HG02884 (cell line): ENCODE data around the gene FA2H.

Experiments
- ATAC-seq: cut with Tn5 transposase; IDR thresholded peaks from one replicate; pipeline ENCODE4 v1.9.1; 2021; ENCODE audit warnings: mild to moderate bottlenecking, moderate library complexity; ENCODE audit not compliant: unreplicated experiment

FA2H gene

DNA sequence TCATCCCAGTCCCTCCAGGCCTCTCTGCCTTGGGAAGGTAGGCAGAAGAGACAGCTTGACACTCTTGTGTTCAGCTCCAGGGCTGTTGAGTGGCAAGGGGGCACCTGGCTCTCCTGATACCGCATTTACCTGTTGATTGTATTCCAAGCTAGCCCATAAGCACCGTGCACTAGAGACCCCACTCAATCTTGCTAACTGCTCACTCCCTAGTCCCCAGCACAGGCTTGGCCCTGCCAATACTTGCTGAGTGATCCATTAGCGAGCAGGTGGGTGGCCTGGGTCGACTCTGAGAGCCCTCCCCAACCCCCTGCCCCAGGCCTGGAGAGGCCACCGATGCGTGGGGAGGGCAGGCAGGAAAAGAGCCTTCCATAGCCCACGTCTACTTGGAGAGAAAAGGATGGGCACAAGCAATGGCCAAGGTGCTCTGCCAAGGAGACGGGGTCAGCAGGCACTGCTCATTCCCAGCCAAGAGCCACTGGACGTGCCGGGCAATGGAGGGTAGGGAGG, 29.5 kb downstream of the FA2H start:
- ATAC-seq = no peak

DNA sequence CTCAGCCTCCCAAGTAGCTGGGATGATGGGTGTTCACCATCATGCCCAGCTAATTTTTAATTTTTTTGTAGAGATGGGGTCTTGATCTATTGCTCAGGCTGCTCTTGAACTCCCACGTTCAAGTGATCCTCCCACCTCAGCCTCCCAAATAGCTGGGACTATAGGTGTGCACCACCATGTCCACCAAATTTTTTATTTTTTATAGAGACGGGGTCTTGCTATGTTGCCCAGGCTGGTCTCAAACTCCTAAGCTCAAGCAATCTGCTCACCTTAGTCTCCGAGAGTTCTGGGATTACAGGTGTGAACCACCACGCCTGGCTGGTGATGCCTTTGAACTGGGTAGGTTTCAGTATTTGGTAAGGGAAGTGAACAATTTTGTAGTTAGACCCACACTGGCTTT, 30.1 kb downstream of the FA2H start:
- no peak for ATAC-seq

DNA sequence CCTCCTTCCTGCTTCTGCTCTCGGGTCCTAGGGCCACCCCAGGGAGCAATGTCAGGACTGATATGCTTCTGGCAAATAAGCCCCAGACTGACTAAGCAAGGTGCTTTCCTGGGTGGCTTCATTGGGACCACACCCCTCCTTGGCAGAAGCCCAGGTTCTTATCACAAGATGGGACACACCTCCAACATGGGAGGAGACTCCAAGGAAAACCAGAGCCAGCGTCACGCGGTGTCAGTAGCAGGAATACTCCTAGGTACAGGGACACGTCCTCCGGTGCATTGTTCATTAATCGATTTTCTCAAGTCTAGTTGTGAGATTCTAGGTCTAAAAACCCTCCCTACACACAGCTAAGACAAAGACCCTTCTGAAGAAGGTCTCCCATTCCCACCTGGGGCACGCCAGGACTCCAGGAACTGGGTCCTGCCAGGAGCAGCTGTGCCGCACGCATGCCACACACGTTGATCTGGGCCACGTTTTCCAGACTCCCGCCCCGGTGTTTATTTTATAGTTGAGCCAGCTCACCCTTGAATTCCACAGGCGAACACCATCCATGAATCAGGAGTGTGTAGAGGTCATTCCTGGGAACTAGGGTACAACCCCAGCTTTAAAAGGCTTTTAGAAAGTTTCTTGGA, 30.8 kb downstream of the FA2H start:
- ATAC-seq = no peak

DNA sequence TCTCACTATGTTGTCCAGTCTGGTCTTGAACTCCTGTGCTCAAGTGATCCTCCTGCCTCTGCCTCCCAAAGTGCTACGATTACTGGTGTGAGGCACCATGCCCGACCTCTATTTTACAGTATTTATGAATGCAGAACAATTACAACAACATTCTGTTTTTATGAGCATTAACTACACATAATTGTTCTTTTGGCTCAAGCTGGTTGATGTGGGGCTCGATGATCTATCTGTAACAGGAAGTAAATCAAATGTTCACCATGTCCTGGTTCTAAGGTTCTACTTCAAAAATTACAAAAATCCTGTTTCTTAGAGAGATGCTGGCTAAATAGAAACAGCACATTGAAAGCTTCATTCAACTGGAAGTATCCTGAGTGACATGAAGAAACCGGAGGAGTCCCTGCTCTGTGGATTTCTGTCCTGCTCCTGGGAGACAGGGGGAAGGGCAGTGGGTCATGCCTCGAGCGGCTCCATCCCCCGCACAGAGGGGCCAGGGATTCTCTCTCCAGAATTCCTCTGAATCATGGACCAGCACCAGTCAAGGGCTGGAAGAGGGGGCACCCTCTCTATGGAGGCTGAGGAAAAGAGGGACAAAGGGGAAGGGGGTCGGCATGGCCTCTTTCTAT, 31.5 kb downstream of the FA2H start:
- no peak for ATAC-seq

DNA sequence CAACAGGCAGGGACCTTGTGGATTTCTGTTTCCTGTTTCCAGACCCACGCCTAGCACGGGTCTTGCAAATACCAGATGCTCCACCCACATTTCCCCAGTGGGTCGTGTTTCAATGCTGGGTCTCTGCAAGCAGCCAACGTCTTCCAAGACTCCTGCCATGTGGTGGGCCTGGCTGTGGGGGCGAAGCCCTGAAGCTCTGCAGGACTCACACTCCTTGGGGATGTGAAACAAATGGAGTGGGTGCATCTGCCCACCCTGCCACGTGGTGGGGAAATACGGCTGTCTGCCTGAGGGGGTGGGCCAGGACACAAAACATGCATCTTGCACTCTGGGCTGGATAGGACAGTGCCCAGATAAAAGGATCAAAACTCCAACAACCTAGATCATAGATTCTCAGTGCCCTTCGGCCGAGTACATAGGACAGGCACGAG, 32.6 kb downstream of the FA2H start:
- ATAC-seq = no peak

DNA sequence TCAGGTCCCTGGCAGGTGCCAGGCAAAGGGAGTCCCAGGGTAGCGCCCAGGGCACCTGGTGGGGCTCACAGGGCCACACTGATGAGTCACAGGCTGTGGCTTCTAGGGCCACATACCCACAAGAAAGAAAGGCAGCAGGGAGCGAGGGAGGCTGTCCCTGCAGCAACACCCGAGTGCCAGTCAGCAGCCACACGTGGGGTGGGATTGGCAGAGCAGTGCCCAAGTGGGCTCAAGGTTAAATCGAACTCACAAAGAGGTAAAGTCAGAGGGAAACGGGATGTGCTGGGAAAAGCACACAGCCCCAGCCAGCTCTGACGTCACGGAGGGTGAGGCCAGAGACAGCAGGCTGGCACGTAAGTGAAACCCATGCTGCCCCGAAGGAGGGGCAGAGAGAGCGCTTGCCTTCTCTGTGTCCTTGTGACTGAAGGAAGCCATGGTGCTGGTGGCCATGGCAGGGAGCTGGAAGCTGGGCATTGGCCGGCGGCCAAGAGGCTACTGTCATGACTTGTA, 33.8 kb downstream of the FA2H start:
- ATAC-seq = no peak

DNA sequence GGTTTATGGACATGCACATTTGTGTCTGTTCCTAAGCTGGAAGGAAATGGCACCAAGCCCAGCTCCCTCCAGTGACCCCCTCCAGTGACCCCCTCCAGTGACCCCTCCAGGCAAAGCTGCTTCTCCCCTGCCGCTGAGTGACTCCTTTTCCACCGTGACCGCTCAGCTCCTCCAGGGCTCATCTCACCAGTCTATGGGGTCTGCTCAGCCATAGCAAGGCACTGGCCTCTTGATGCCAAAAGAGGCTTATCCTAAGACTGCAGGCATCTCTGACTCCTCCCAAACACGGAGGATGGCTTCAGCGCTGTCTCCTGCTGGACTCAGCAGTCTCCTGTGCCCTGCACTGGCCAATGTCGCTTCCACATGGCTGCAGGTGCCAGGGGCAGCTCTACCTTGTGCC, 35.3 kb downstream of the FA2H start:
- ATAC-seq = no peak

DNA sequence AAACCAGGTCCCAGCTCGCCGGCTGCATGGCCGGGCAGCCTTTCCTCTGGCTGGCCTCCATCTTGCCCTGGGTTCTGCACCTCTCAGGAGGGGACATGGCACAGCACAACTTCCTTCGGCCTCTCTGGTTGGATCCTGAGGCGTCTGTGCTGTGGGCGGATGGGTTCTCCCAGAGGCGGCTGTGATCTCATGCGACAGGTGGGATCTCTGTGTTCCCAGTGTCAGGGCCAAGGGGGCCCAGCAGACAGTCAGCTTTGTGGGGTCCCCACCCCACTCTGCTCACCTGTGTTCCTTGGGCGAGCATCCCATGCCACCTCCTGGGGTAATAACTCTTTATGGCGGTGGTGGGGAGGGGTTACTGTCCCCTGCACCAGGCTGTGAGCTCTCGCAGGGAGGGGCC, 35.8 kb downstream of the FA2H start:
- ATAC-seq = no peak

DNA sequence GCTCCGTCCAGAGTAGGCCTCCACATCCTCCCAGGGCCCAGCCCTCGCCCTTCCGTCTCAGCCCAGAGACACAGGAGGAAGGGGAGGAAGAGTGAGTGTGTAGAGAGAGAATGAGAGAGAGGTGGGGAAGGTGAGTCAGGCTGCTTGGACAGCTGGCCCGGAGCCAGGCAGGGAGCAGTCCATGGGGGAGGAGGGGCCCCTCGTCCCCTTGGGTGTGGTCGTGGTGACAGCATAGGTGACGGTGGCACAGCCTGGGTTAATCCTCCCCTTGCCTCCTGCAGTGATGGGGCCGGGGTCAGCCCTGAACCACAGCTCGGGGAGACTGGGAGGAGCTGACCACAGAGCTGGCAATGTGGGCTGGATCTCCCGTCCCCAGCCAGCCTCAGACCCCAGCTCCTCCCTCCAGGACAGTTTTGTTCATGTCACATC, 36.5 kb downstream of the FA2H start:
- no peak for ATAC-seq

DNA sequence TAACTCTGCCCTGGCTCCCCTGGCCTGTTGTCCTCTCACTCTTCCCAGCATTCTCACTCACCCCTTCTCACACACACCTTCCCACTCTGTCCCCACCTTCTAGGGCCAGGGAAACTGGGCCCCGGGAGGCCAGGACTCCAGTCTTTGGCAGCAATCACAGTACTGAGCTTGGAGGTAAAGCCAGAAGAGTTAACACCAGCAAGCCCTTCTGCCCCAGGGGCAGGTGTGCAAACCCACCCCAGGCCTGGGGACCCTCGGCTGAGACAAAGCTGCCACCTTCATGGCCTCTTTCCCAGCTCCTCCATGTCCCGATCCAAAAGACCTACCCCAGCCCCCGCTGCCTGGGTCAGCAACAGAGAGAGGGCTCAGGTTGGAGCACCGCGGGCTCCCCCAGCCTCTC, 37.1 kb downstream of the FA2H start:
- ATAC-seq = no peak

DNA sequence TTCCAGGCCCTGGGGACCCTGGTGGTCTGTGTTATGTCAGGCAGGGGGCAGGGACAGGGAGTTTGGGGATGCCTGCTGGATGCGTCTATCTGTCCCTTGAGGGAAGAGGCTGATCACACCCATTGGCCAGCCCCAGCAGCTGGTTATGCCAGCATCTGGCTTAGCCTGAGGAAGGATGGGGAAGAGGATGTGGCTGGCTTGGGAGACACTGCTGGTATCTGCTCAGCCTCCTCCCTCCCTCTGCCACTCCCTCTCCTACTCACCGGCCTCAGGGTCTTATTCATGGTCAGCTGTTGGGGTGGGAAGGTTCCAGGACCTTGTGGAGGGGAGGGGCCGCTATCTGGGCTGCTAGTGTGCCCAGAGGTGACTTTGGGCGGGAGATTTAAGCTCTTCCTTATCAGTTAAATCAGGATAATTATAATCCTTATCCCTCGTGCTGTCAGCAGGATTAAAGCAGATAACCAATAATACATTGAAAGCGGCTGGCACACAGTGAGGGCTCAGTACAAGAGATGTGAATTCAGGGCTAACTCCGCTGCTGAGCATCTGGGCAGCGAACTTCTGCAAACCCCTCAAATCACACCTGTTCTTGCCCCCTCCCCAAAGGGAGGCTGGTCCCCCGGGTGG, 38.0 kb downstream of the FA2H start:
- no peak for ATAC-seq

DNA sequence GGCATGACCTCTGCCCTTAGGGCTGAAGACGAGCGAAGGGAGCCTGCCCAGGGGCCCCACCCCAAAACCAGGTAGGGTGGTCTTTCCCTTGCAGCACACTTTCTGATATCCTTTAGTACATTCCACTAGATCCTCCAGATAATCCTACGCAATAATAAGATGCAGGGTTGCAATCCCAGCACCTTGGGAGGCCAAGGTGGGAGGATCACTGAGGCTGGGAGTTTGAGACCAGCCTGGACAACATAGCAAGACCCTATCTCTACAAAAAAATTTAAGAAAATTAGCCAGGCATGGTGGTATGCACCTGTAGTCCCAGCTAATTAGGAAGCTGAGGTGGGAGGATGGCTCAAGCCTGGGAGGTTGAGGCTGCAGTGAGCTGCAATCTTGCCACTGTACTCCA, 39.1 kb downstream of the FA2H start:
- no peak for ATAC-seq

DNA sequence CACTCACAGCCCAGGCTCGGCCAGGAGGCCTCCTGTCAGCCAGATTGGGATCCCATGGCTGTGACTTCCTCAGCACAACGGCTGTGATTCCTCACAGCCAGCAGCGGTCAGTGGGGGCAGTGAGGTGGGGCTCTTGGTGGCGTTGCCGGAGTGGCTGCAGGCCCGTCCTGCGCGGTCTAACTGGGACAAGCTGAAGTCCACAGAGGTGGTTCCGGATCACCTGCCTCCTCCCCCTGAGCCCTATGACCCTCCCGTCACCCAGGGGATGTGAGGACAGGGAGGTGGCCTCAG, 39.5 kb downstream of the FA2H start:
- no peak for ATAC-seq

DNA sequence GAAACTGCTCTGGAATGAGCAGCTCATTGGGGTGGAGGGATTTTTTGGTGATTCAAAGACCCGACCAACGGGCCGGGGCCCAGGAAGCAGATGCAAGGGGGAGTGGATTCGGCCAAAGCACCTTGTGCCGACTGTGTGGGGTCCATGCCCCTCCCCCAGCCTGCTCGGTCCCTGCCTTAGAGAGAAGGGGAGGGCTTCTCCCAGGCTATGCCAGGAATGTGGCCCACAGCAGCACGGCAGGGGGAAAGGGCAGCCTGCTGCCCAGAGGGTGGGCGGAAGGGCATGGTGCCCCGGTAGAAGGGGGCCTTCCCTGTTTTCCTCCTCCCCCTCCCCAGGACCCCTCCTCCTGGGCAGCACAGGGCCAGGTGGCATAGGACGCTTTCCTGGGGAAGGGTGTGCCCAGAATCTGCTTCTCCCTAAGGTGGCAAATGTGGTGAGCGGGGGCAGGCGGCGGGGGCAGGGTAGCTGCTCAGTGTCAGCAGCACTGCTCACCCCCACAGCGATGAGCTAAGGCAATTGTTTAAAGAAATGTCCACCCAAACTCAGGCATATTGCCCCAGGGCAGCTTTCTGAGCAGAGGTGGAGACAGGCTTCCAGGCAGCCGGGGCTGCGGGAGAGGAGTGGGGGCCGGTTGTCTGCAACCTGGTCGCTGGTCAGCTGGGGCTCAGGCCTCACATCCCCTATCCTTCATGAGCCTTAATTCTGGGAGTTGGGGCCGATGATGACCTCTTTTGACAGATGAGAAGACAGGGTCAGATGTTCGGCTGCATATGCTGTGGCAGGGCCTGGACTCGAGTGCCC, 40.1 kb downstream of the FA2H start:
- ATAC-seq = no peak

DNA sequence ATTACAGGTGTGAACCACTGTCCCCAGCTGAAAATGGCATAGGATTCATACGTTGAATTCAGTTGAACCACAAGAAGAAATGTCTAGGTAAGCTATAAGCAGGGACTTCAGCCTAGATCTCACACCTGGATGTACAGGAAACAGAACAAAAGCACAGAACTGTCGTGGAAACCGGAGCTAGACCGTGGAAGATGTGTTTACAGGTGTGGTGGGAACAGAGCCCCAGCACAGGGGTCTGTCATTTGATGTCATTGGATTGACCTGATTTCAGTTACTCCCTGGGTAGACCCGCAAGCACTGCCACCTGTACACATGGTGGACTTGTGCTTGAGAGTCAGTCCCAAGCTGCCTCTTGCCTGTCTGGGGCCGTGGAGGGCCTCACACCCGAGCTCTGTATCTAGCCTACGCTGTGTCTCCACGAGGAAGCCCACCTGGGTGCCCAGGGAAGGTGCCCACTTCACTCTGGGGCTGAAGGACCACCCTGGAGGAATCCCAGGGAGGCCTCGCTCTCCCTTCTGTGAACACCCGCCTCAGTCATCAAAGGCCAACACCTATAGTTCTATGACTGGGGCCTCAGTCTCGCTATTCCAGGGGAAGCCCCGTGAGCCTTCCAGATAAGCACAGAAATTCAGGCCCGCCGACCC, 41.8 kb downstream of the FA2H start:
- no peak for ATAC-seq

DNA sequence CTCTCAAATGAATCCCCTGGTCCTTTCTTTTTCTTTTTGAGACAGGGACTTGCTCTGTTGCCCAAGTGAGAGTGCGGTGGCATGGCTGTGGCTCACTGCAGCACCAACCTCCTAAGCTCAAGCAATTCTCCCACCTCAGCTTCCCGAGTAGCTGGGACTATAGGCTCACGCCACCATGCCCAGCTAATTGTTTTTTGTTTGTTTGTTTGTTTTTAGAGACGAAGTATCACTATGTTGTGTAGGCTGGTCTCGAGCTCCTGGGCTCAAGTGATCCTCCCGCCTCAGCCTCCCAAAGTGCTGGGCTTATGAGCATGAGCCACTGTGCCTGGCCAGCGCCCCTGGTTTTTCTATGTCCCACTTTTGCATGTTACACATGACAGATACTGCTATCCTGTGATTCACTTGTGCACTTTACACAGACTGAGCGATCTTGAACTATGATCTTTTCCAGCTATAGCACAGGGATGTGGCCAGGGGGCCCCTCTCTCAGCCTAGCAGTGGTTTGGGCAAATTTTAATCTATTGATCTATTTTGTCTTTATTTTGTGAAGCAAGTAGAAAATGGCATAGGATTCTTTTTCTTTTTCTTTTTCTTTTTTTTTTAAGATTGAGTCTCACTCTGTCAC, 42.7 kb downstream of the FA2H start:
- ATAC-seq = no peak

DNA sequence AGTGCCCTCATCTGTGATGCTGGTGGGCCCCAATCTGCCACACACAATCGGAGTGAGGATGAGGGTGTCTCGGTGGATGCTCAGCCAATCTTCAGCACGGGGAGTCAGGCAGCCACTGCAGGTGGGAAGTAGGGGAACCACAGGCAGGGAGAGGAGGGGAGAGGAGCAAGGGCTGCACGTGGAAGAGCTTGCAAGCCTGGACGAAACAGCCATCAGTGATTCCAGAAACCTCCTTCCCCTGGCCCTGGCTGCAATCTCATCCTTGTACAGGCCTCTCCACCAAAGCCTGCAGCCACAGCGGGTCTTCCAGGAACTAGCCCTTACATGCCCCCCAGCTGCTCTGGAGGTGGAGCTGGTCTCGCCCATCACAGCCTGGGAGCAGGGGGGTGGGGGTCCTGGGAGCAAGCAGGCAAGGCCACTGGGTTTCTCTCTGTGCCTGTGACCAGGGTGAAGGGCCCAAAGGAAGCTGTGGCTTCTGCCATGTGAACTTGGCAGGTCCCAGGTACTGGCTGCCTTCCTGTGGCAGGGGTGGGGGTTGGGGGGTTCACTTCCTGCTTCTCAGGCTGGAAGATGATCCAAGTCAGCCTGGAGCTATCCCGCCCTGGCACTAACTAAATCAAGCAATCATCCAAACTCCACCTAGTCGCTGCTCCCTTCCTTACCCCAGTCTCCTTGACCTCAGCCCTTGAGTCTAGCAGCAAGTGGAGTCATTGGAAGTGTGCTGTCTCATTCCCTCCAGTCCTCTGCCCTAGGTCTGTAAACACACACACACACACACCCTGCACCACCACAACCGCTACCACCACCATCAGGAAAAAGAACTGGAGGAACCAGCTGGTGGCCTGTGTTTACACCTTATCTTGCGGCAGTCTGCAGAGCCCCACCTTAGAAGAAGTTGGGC, 44.6 kb downstream of the FA2H start:
- no peak for ATAC-seq

DNA sequence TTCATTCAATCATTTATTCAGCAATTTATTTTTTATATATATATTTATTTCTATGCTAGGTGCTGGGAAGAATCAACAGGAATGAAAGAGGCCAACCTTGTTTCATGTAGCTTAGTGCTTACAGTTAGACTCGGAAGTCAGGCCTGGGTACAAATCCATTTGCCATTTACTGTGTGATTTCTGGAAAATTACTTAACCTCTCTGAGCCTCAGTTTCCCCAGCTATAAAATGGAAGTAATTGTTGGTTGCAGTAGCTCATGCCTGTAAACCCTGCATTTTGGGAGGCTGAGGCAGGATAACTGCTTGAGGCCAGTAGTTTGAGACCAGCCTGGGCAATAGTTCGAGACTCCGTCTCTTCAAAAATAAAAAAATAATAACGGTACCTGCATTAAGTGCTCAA, 46.7 kb downstream of the FA2H start:
- no peak for ATAC-seq

DNA sequence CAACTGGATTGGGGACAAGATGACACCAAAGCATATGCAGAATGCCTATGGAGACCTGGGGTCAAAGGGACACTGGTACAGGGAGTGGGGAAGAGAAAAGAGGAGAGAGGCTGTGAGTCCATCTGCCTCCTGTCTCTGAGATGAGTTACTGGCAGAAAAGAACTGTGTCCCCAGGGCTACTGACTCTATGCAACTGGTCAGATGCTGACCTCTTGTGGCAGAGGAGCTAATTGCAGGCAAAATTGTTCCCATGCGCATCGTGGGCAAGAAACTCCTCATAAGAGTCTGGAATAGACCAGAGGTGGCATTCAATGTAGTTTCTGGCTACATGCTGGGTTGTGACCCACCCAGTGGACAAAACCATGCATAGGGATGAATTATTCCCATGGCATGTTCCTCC, 47.9 kb downstream of the FA2H start:
- no peak for ATAC-seq
